Measurements from ENCODE around the gene CNOT10.
A peak's percentile ranks its signal among the peaks of the same experiment; 100 is the strongest.
"Not testable (repeated sequence)": the region's sequence is repeated elsewhere in the genome, so short reads cannot be mapped to it uniquely, and the experiment has no call there.

Gene CNOT10

GRCh38 chr3:32764481-32764880 lies 79.5 kb downstream of the CNOT10 start:
- Mint-ChIP-seq H3K27me3 (no peaks in the 10 kb centered on the region), H3K27ac (no peak overlapping the region), H3K4me1 (peaks cover 9% of the 10 kb centered on the region), H3K36me3 (peaks cover 49% of the 10 kb centered on the region), H3K4me3 (no peak overlapping the region), H3K9me3 (no peaks in the 10 kb centered on the region)
- ATAC-seq = no peak

DNA sequence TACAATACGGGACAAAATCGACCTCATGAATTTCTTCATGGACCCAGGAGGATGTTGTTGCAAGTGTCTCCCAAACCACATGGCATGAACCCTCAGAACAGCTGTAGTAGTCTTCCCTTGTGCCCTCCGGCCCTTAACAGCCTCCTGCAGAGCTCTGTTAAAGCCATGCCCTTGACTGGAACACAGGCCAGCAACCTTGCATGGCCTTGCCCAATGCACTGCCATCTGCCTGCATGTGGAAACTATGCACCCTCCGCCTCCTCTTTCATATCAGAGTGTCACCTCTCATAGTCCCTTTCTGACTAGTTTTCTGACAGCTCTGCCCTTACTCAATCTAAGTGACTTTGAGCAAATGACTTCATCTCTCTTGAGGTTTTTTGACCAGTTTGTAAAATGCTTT lies 93.4 kb downstream of the CNOT10 start:
- peaks cover 8% of the 10 kb centered on the region for H3K27me3 Mint-ChIP-seq
- ATAC-seq = no peak
- H3K9me3 Mint-ChIP-seq = no peaks in the 10 kb centered on the region
- H3K4me1 Mint-ChIP-seq = peaks cover 5% of the 10 kb centered on the region
- H3K4me3 Mint-ChIP-seq = no peak overlapping the region
- no peak overlapping the region for H3K27ac Mint-ChIP-seq
- H3K36me3 Mint-ChIP-seq = peaks cover 34% of the 10 kb centered on the region

GRCh38 chr3:32780071-32780734 lies 95.2 kb downstream of the CNOT10 start:
- no peak overlapping the region for H3K27ac Mint-ChIP-seq
- no peak for ATAC-seq
- no peaks in the 10 kb centered on the region for H3K9me3 Mint-ChIP-seq
- no peak overlapping the region for H3K4me3 Mint-ChIP-seq
- peaks cover 5% of the 10 kb centered on the region for H3K4me1 Mint-ChIP-seq
- peaks cover 8% of the 10 kb centered on the region for H3K27me3 Mint-ChIP-seq
- peaks cover 21% of the 10 kb centered on the region for H3K36me3 Mint-ChIP-seq

GRCh38 chr3:32780735-32781210 lies 95.8 kb downstream of the CNOT10 start:
- Mint-ChIP-seq H3K36me3 (peaks cover 16% of the 10 kb centered on the region), H3K9me3 (no peaks in the 10 kb centered on the region), H3K4me3 (peak overlapping the region; percentile 86), H3K27ac (peak overlapping the region; percentile 48), H3K4me1 (peaks cover 5% of the 10 kb centered on the region), H3K27me3 (peaks cover 8% of the 10 kb centered on the region)
- ATAC-seq = peak; percentile 18

DNA sequence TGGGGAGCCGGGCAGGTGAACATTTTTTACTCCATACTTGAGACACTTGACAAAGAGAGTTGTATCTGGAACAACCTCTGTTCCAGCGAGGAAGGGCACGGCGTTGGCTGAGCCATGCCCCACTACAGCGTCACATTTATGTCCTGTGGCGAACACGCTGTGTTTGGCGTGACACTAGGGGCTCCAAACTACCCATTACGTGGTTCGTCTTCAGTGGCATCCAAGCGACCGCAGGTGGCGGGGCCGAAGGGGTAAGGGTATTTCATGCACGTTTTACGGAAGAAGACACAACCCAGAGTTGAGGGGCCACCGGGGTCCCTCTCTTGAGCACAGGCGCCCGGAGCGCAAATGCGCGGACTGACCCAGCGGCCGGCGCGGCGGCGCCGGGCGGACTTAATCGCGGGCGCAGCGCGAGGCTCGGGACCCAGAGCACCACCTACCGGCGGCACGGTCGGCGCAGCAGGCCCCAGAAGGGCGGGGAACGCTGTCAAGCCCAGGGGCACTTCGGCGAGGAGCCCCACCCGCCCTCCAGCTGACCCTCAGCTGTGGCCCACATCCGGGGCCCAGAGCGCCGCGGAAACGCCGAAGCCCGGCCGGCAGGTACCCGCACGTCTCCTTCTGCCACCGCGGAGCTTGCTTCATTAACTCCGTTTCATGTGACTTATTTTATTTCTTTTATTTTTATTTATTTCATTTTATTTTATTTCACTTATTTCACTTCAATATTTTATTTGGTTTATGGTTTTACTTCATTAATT lies 96.4 kb downstream of the CNOT10 start:
- peak; percentile 95 for ATAC-seq
- H3K27me3 Mint-ChIP-seq = peaks cover 8% of the 10 kb centered on the region
- H3K36me3 Mint-ChIP-seq = peaks cover 10% of the 10 kb centered on the region
- peaks cover 5% of the 10 kb centered on the region for H3K4me1 Mint-ChIP-seq
- no peaks in the 10 kb centered on the region for H3K9me3 Mint-ChIP-seq
- H3K4me3 Mint-ChIP-seq = peak overlapping the region; percentile 86
- H3K27ac Mint-ChIP-seq = peak overlapping the region; percentile 48

- not testable (repeated sequence) for H3K9me3 Mint-ChIP-seq
These were observed 96.9 kb downstream of the CNOT10 start for GRCh38 chr3:32781969-32782270.

DNA sequence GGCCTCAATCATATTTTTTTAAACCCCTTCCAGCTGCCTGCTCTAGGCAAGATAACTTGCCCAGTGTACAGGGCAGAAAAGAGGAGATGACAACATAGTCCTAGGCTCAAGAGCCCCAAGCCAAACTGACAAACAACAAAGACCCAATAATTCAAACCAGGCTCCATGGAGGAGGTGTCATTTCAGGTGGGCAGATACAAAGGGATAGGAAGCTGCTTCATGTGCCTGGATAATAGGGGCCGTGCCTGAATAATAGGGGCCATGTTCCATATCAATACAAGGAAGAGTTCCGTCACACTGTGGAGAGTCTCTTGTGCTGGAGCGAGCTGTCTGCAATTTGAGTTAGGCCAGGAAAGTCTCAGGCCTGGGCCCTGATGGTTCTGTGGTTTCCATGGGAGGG lies 97.4 kb downstream of the CNOT10 start:
- Mint-ChIP-seq H3K9me3 (no peaks in the 10 kb centered on the region), H3K4me3 (peak overlapping the region; percentile 48), H3K27me3 (peaks cover 12% of the 10 kb centered on the region), H3K36me3 (peaks cover 8% of the 10 kb centered on the region), H3K4me1 (peaks cover 5% of the 10 kb centered on the region), H3K27ac (no peak overlapping the region)
- ATAC-seq = no peak

More at GRCh38 chr3:32781969-32782270, 96.9 kb downstream of the CNOT10 start:
- ATAC-seq, H3K27ac Mint-ChIP-seq, H3K4me1 Mint-ChIP-seq, H3K27me3 Mint-ChIP-seq, H3K36me3 Mint-ChIP-seq: not testable (repeated sequence)
- peak overlapping the region; percentile 48 for H3K4me3 Mint-ChIP-seq

GRCh38 chr3:32791833-32792232 lies 106.8 kb downstream of the CNOT10 start:
- Mint-ChIP-seq H3K4me1 (no peaks in the 10 kb centered on the region), H3K36me3 (no peaks in the 10 kb centered on the region), H3K9me3 (no peaks in the 10 kb centered on the region), H3K27ac (no peak overlapping the region), H3K4me3 (no peak overlapping the region), H3K27me3 (peaks cover 9% of the 10 kb centered on the region)
- ATAC-seq = no peak

- no peak overlapping the region for H3K27ac Mint-ChIP-seq
- no peak for ATAC-seq
These were observed 109.7 kb downstream of the CNOT10 start for GRCh38 chr3:32794487-32795308.

DNA sequence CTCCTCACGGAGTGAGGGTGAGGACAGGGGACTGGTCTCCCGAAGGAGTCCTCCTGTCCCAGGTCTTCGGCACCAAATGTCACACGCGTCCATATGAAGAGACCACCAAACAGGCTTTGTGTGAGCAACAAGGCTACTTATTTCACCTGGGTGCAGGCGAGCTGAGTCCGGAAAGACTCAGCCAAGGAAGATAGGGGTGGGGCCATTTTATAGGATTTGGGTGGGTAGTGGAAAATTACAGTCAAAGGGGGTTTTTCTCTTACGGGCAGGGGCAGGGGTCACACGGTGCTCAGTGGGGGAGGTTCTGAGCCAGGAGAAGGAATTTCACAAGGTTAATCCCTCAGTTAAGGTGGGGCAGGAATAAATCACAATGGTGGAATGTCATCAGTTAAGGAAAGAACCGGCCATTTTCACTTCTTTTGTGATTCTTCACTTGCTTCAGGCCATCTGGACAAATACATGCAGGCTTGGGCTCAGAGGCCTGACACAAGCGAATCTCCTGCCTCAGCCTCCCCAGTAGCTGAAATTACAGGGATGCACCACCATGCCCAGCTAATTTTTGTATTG lies 111.5 kb downstream of the CNOT10 start:
- not testable (repeated sequence) for H3K4me1 Mint-ChIP-seq, ATAC-seq, H3K36me3 Mint-ChIP-seq, H3K27ac Mint-ChIP-seq, H3K9me3 Mint-ChIP-seq, H3K27me3 Mint-ChIP-seq, H3K4me3 Mint-ChIP-seq

More at GRCh38 chr3:32794487-32795308, 109.7 kb downstream of the CNOT10 start:
- Mint-ChIP-seq H3K4me1 (no peaks in the 10 kb centered on the region), H3K9me3 (no peaks in the 10 kb centered on the region), H3K27me3 (no peaks in the 10 kb centered on the region), H3K36me3 (no peaks in the 10 kb centered on the region), H3K4me3 (no peak overlapping the region)

- H3K27ac Mint-ChIP-seq = no peak overlapping the region
- ATAC-seq = no peak
- no peaks in the 10 kb centered on the region for H3K27me3 Mint-ChIP-seq
- no peaks in the 10 kb centered on the region for H3K9me3 Mint-ChIP-seq
- no peak overlapping the region for H3K4me3 Mint-ChIP-seq
- H3K4me1 Mint-ChIP-seq = no peaks in the 10 kb centered on the region
- no peaks in the 10 kb centered on the region for H3K36me3 Mint-ChIP-seq
These were observed 112.8 kb downstream of the CNOT10 start for GRCh38 chr3:32797776-32798175.

DNA sequence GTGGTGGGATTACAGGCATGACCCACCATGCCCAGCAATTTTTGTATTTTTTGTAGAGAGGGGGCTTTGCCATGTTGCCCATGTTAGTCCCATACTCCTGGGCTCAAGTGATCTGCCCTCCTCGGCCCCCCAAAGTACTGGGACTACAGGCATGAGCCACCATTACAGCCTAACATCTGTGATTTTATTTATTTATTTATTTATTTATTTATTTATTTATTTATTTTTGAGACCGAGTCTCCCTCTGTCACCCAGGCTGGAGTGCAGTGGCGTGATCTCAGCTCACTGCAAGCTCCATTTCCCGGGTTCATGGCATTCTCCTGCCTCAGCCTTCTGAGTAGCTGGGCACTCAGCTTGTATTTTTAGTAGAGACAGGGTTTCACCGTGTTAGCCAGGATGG lies 116.5 kb downstream of the CNOT10 start:
- ATAC-seq, H3K36me3 Mint-ChIP-seq, H3K4me1 Mint-ChIP-seq, H3K4me3 Mint-ChIP-seq, H3K27me3 Mint-ChIP-seq, H3K9me3 Mint-ChIP-seq, H3K27ac Mint-ChIP-seq: not testable (repeated sequence)

- H3K27ac Mint-ChIP-seq = no peak overlapping the region
- H3K4me1 Mint-ChIP-seq = peaks cover 29% of the 10 kb centered on the region
- no peaks in the 10 kb centered on the region for H3K36me3 Mint-ChIP-seq
These were observed 128.2 kb downstream of the CNOT10 start for GRCh38 chr3:32813180-32813579.

GRCh38 chr3:32814361-32814760 lies 129.4 kb downstream of the CNOT10 start:
- no peak for ATAC-seq
- H3K27me3 Mint-ChIP-seq = peaks cover 52% of the 10 kb centered on the region
- H3K4me3 Mint-ChIP-seq = no peak overlapping the region
- H3K27ac Mint-ChIP-seq = no peak overlapping the region
- peaks cover 37% of the 10 kb centered on the region for H3K4me1 Mint-ChIP-seq
- no peaks in the 10 kb centered on the region for H3K36me3 Mint-ChIP-seq
- no peaks in the 10 kb centered on the region for H3K9me3 Mint-ChIP-seq

More at GRCh38 chr3:32813180-32813579, 128.2 kb downstream of the CNOT10 start:
- ATAC-seq = no peak
- H3K27me3 Mint-ChIP-seq = peaks cover 40% of the 10 kb centered on the region
- no peak overlapping the region for H3K4me3 Mint-ChIP-seq
- H3K9me3 Mint-ChIP-seq = no peaks in the 10 kb centered on the region

DNA sequence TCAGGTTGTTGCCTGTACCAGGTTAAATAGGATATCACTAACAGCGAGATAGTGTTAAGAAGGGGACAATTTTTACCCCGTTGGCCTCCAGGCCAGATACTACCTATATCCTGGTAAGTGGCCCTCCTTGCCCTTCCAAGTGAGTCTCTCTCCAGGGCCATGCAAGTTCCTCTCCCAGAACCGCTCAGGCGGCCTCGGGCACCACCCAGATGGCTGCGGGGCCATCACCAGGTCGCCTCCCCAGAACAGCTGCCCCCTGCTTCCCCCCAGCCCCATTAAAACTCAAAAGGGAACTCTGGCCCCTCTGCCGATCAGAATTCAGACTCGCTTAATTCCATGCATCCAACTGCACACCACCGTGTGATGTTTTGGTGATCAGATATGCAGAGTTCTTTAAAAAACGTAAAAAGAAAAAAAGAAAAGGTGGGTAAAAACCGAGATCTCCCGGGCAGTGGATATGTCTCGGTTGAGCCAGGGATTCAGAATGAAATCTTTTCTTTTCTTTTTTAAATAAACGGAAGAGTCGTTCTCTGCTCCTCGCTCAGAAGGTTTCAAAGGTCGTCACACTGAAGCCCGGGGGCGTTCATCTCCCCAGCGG lies 131.0 kb downstream of the CNOT10 start:
- peak overlapping the region; percentile 76 for H3K4me3 Mint-ChIP-seq

More for the DNA sequence above, 131.0 kb downstream of the CNOT10 start:
- no peak for ATAC-seq
- no peaks in the 10 kb centered on the region for H3K9me3 Mint-ChIP-seq
- no peak overlapping the region for H3K27ac Mint-ChIP-seq
- H3K27me3 Mint-ChIP-seq = peaks cover 63% of the 10 kb centered on the region
- peaks cover 37% of the 10 kb centered on the region for H3K4me1 Mint-ChIP-seq
- no peaks in the 10 kb centered on the region for H3K36me3 Mint-ChIP-seq
